Measurements from ENCODE around the gene GPR158.
"Not testable (repeated sequence)": the region's sequence is repeated elsewhere in the genome, so short reads cannot be mapped to it uniquely, and the experiment has no call there.

Gene GPR158

GRCh38 chr10:25174461-25175230, at the start of gene GPR158:
Gene GPR158 (plus strand): TSS chr10:25175001. CDS start chr10:25175421, 420 bp downstream.
- DNase-seq: no peak

GRCh38 chr10:25125201-25125611, 49.6 kb upstream of the GPR158 start:
- no peak for DNase-seq

- DNase-seq: no peak
Measured at GRCh38 chr10:25129592-25129991, 45.2 kb upstream of the GPR158 start.

GRCh38 chr10:25130906-25131305, 43.9 kb upstream of the GPR158 start:
- no peak for DNase-seq

- DNase-seq: no peak
Measured at GRCh38 chr10:25142116-25142864, 32.5 kb upstream of the GPR158 start.

- no peak for DNase-seq
Measured at GRCh38 chr10:25157650-25158049, 17.2 kb upstream of the GPR158 start.

GRCh38 chr10:25159591-25159990, 15.2 kb upstream of the GPR158 start:
- DNase-seq: no peak

- DNase-seq: no peak
Measured at GRCh38 chr10:25162391-25162790, 12.4 kb upstream of the GPR158 start.

- not testable (repeated sequence) for DNase-seq
Measured at GRCh38 chr10:25163464-25163863, 11.3 kb upstream of the GPR158 start.

GRCh38 chr10:25169740-25170139, 5.1 kb upstream of the GPR158 start:
- DNase-seq: no peak

- DNase-seq: no peak
Measured at GRCh38 chr10:25170627-25171026, 4.2 kb upstream of the GPR158 start.

GRCh38 chr10:25175527-25176420, 973 bp downstream of the GPR158 start:
- no peak for DNase-seq

GRCh38 chr10:25176421-25176968, 1.7 kb downstream of the GPR158 start:
- no peak for DNase-seq

- no peak for DNase-seq
Measured at GRCh38 chr10:25177093-25177753, 2.4 kb downstream of the GPR158 start.

GRCh38 chr10:25177754-25178135, 2.9 kb downstream of the GPR158 start:
- DNase-seq: no peak

- no peak for DNase-seq
Measured at GRCh38 chr10:25178411-25178810, 3.6 kb downstream of the GPR158 start.

- no peak for DNase-seq
Measured at GRCh38 chr10:25180801-25181200, 6.0 kb downstream of the GPR158 start.

- DNase-seq: no peak
Measured at GRCh38 chr10:25182636-25183035, 7.8 kb downstream of the GPR158 start.

GRCh38 chr10:25191162-25191895, 16.5 kb downstream of the GPR158 start:
- no peak for DNase-seq

- DNase-seq: no peak
Measured at GRCh38 chr10:25198151-25198550, 23.4 kb downstream of the GPR158 start.

- DNase-seq: no peak
Measured at GRCh38 chr10:25206693-25207414, 32.1 kb downstream of the GPR158 start.
